ENCODE data around the gene MRPS2.

DNA sequence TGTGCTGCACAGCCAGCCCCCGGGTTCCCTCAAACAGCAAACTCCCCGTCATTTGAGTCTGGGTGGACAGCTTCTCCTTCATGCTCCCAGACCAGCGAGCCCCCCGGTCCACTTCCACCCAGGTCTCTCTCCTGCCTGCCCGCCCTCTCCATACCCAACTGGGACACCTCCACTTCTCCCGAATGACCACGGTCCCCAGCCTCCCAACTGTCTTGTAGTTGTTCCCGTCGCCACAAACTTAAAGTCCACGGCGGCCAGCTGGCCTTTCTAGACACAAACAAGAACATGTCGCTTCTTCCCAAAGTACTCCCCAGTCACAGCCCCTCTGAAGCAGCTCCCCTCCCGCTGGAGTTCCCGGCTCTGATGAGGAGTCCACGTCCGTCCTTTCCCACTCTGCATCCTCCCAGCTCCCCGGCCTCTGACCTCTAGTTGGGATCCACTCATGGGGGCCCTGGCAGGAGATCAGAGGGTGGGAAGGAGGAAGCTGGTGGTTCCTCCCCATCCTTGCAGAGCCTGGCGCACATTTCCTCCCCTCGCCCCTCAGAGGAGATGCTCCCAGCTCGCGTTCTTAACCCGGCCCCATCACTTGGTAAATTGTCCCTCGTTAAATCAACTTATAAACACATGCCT, 45.0 kb upstream of the MRPS2 start:
- TF ChIP-seq CTCF (IDR thresholded peaks at IDR 0.05) (no peak), POLR2AphosphoS5 (IDR thresholded peaks at IDR 0.05) (no peak), POLR2A (IDR thresholded peaks at IDR 0.05) (no peak), EP300 (IDR thresholded peaks at IDR 0.05; ENCODE audit: low read depth) (no peak)
